DMS 273 treated with DMSO at 0.1 percent for 48 hours (cell line): ENCODE results near the gene VWA3B.
"Not testable (repeated sequence)": the region's sequence is repeated elsewhere in the genome, so short reads cannot be mapped to it uniquely, and the experiment has no call there.

ENCODE experiments used
- DNase-seq: peaks from one replicate; lab custom pipeline; 2025; lab: John Stamatoyannopoulos, UW

The VWA3B gene

GRCh38 chr2:98130073-98130472 is 43.1 kb downstream of the VWA3B start:
- not testable (repeated sequence) for DNase-seq

DNA sequence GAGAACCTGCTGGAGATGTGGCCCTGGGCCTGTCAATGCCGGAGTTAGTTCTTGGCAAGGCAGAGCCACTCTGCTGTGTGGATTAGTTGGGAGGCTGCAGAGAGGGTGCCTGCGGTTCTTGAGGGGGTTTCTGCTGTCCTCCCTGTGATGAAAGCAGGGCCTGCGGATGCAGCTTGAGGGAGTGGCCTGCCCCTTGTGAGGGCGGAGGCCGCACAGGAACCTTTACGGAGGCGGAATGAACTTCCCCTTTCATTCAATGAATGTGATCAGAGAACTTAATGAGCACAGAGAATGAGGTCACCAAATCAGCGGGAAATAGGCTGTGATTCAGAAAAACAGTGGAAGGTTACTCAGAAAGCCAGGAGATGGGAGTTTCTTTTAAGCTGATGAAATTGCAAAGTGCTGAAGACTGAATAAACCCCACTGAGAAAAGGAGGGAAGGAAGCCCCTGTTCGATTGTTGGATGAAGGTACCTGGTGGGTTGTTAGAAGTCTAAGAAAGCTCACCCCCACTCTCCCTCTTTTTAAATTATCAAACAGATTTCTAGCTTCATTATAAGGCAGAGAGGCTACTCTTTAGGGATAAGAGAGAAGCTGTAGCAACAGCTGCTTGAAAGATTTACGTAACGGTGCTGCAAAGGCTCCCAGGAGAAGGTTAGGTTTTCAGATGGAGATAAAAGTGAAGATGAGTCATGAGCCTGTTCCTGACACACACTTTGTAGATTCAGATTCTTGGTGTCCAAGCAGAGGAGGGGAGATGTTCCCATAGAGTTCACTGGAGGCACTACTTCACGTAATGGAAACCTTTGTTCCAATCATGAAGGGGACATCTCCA is 47.4 kb downstream of the VWA3B start:
- no peak for DNase-seq

GRCh38 chr2:98137196-98137595 is 50.2 kb downstream of the VWA3B start:
- DNase-seq = no peak

DNA sequence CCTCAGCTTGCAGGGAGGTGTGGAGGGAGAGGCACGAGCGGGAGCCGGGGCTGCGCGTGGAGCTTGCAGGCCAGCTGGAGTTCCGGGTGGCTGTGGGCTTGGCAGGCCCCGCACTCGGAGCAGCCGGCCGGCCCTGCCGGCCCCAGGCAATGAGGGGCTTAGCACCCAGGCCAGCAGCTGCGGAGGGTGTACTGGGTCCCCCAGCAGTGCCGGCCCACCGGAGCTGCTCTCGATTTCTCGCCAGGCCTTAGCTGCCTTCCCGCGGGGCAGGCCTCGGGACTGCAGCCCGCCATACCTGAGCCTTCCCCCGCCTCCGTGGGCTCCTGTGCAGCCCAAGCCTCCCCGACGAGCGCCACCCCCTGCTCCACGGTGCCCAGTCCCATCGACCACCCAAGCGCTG is 52.0 kb downstream of the VWA3B start:
- DNase-seq = not testable (repeated sequence)

- DNase-seq = no peak
Observed at GRCh38 chr2:98140210-98140609, 53.2 kb downstream of the VWA3B start.

DNA sequence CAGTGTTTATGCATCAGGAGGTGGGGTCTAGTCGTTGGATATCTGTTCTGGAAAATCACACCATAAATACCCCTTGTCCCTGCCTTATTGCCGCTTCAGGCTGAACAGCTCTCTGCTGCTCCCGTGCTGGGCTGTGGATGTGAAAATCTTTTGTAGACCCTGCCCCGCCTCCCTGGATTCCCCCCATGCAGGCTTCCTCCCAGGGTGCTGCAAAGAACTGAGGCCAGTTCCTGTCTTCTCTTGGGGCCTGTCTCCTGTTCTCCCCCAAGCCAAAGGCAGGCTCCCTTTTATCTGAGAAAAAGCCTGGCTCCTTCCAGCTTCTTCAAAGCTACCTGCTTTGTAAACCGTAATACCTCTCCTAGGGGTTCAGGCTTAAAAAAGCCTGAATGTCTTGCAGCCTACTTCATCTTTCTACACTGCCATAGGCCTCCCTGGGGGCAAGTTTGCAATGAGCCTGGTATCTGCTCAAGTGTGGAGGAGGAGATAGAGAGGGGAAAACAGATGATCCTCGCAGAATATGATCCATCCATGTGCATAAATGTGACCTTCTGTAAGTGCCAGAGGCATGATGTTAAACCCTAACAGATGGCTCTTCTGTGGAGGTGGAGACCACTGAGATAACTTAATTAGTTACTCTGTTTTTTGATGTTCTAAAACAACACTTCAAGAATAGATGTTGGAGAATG is 55.3 kb downstream of the VWA3B start:
- peak; percentile 9 for DNase-seq

GRCh38 chr2:98145070-98145469 is 58.1 kb downstream of the VWA3B start:
- DNase-seq = no peak

- not testable (repeated sequence) for DNase-seq
Observed at GRCh38 chr2:98147900-98148299, 60.9 kb downstream of the VWA3B start.

GRCh38 chr2:98148595-98149332 is 61.8 kb downstream of the VWA3B start:
- DNase-seq = no peak

GRCh38 chr2:98149333-98149697 is 62.3 kb downstream of the VWA3B start:
- DNase-seq = no peak

DNA sequence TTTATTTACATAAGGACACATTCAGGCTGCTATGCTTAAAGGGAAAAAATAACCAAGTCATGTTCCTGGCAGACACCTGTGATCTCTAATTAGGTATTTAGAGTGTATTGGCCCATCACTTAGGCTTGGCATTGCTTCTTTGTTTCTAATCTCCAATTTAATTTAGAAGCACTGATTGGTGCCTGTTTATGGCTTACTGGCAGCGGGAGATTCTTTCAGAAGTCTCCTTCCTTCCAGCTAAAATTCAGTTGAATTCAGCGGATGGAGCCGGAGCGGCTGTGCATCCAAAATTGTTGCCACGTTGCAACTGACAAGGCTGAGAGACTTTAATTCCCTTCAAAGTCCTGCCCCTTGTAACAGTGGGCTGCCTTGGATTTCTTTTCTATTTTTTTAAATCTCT is 66.5 kb downstream of the VWA3B start:
- DNase-seq = no peak

- DNase-seq = no peak
Observed at GRCh38 chr2:98155291-98155690, 68.3 kb downstream of the VWA3B start.

DNA sequence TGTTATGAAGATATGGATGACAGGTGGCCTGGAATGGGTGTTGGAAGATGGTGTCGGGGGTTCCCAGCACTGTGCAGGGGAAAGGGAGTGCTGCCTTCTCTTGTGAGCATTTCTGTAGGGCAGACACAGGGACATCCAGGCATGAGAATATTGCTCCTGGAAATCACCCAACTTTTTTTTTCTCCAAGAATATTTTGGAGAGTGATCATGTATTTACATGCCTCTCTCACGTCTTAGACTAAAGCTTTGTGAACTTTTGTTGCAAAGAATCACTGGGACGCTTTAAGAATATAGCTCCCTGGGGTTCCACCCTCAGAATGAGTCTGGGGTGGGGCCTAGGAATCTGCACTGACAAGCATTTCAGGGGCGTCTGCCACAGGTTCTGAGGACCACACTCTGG is 68.7 kb downstream of the VWA3B start:
- no peak for DNase-seq

GRCh38 chr2:98156304-98156703 is 69.3 kb downstream of the VWA3B start:
- no peak for DNase-seq

- DNase-seq = no peak
Observed at GRCh38 chr2:98157557-98157956, 70.6 kb downstream of the VWA3B start.

GRCh38 chr2:98158305-98158704 is 71.3 kb downstream of the VWA3B start:
- DNase-seq = no peak

GRCh38 chr2:98160554-98160953 is 73.6 kb downstream of the VWA3B start:
- no peak for DNase-seq

GRCh38 chr2:98161186-98161585 is 74.2 kb downstream of the VWA3B start:
- no peak for DNase-seq

DNA sequence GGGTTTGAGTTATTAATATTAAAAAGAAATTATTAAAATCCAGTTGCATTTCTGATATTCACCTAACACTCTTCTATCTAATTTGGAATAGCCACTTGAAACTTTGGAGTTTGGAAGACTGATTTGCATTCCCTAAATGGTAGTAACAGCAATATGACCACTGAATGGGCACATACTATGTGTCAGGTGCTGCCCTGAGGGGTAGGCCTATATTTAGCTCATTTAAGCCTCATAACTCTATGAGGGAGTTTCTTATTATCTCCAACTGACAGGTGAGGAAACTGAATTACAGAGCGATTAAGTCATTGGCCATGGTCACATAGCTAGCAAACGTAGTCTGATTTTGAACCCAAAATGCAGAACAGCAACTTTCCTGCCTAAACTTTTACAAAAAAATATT is 77.3 kb downstream of the VWA3B start:
- DNase-seq = no peak

GRCh38 chr2:98165516-98166071 is 78.6 kb downstream of the VWA3B start:
- DNase-seq = no peak

GRCh38 chr2:98167916-98168315 is 80.9 kb downstream of the VWA3B start:
- no peak for DNase-seq

- no peak for DNase-seq
Observed at GRCh38 chr2:98170076-98170475, 83.1 kb downstream of the VWA3B start.
